Adipocyte (in vitro differentiated cells): ENCODE measurements around the gene SMC1B.

ENCODE experiments used
- DNase-seq: peaks from one replicate; pipeline ENCODE4 v3.0.0-alpha.2; 2015; ENCODE audit warnings: low read depth
- H3K27me3 ChIP-seq: replicated peaks from 2 replicates; pipeline ENCODE4 v1.7.0; 2013; ENCODE audit warnings: mild to moderate bottlenecking, low read length, moderate library complexity; ENCODE audit not compliant: control insufficient read depth, insufficient read depth
- H3K36me3 ChIP-seq: 2 replicates; pipeline ENCODE4 v1.7.0; 2013; ENCODE audit warnings: low read length, mild to moderate bottlenecking, moderate library complexity; ENCODE audit not compliant: control insufficient read depth, insufficient read depth, severe bottlenecking
- H3K4me1 ChIP-seq: 2 replicates; pipeline ENCODE4 v1.7.0; 2013; ENCODE audit warnings: mild to moderate bottlenecking, low read length, moderate library complexity; ENCODE audit not compliant: control insufficient read depth, insufficient read depth
- H3K4me3 ChIP-seq: 2 replicates; pipeline ENCODE4 v1.7.0; 2013; ENCODE audit warnings: mild to moderate bottlenecking, low read length, moderate library complexity
- H3K9ac ChIP-seq: 2 replicates; pipeline ENCODE4 v1.7.0; 2013; ENCODE audit warnings: mild to moderate bottlenecking, low read length, moderate library complexity
- H3K9me3 ChIP-seq: 2 replicates; pipeline ENCODE4 v1.7.0; 2013; ENCODE audit warnings: mild to moderate bottlenecking, low read length, moderate library complexity; ENCODE audit not compliant: control insufficient read depth

The SMC1B gene

DNA sequence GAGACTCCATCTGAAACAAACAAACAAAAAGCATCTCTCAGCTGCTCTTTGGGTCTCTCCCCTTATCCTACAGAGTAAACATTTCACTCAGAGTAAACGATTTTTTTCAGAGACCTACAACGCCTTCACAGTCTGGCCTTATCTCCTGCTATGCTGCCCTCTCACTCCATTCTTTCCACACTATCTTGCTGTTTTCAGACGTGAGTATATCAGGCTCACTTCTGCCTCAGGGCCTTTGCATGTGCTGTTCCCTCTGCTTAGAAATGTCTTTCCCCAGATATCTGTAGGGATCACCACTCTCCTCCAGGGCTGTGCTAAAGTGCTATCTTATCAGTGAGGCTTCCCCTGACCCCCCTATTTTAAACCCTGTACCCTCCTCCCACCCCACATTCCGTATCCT, 6.6 kb upstream of the SMC1B start:
- H3K27me3 ChIP-seq = no peaks in the 10 kb centered on the region
- H3K4me1 ChIP-seq = peaks cover under 1% of the 10 kb centered on the region
- no peak overlapping the region for H3K9ac ChIP-seq
- no peaks in the 10 kb centered on the region for H3K36me3 ChIP-seq
- no peak overlapping the region for H3K4me3 ChIP-seq
- DNase-seq = no peak
- H3K9me3 ChIP-seq = no peaks in the 10 kb centered on the region

DNA sequence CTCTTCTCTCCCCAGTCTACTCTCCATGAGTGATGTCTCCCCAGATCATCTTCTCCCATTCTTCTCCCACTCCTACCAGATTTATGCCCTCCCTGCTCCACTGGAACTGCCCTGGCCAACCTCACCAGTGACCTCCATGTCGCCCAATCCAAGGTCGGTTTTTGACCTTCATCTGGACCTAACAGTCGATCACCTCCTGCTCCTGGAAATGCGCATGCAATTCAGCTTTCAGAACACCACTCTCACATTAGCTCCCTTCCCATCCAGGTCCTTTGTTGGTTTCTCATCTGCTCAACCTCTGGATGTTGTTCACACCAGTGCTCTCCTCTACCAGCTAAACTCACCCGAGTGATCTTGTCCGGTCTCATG, 5.4 kb upstream of the SMC1B start:
- Histone ChIP-seq H3K36me3 (no peaks in the 10 kb centered on the region), H3K4me3 (no peak overlapping the region), H3K9ac (no peak overlapping the region), H3K9me3 (no peaks in the 10 kb centered on the region), H3K27me3 (no peaks in the 10 kb centered on the region), H3K4me1 (no peaks in the 10 kb centered on the region)
- no peak for DNase-seq

- no peak overlapping the region for H3K4me3 ChIP-seq
- no peak for DNase-seq
- H3K9ac ChIP-seq = no peak overlapping the region
- H3K27me3 ChIP-seq = no peaks in the 10 kb centered on the region
- H3K4me1 ChIP-seq = peaks cover 5% of the 10 kb centered on the region
- no peaks in the 10 kb centered on the region for H3K9me3 ChIP-seq
- no peaks in the 10 kb centered on the region for H3K36me3 ChIP-seq
Observed at GRCh38 chr22:45418056-45418769, 4.8 kb upstream of the SMC1B start.

DNA sequence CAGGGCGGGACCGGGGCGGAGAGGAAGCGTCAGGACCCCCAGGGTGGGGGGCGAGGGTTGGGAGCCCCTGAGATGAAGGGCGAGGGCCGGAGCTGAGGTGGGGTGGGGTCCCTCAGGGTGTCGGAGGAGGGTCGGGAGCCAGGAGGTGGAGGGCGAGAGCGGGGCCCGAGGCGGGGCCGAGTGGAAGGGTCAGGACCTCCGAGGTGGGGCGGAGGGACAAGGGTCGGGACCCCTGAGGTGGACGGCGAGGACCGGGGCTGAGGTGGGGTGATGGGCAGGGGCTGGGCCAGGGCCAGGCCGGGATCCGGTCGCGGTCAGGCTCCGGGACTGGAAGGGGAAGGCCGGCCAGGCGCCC, 409 bp downstream of the SMC1B start:
- H3K4me1 ChIP-seq = peaks cover 5% of the 10 kb centered on the region
- H3K9ac ChIP-seq = no peak overlapping the region
- no peaks in the 10 kb centered on the region for H3K36me3 ChIP-seq
- no peaks in the 10 kb centered on the region for H3K9me3 ChIP-seq
- no peaks in the 10 kb centered on the region for H3K27me3 ChIP-seq
- DNase-seq = no peak
- H3K4me3 ChIP-seq = peak overlapping the region; percentile 83

GRCh38 chr22:45407793-45408192, 5.6 kb downstream of the SMC1B start:
- Histone ChIP-seq H3K9me3 (no peaks in the 10 kb centered on the region), H3K4me3 (no peak overlapping the region)
- DNase-seq = no peak

DNA sequence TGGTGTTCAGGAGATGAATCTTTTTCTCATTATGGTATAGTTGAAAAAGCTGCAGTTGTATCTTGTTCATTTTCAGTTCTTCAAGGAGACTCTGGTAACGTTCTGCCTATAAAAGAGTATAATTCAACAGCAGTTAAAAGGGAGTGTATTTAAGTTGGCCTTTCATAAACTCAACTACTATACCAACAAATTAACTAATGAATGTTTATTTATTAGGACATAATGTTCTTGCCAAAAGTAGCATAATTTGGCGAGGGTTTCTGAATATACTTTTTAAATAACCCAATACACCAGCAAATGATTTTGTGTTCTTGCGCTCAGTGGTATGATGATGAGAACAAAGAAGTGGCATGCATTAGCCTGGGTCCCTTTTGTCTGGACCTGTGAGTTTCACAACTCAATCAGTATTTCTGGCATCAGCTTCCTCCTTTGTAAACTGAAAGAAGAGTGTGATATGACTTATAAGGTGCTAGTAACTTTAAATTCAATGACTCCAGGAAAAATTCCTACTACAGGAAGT, 10.9 kb downstream of the SMC1B start:
- DNase-seq = no peak
- no peaks in the 10 kb centered on the region for H3K4me1 ChIP-seq
- no peak overlapping the region for H3K9ac ChIP-seq
- no peaks in the 10 kb centered on the region for H3K9me3 ChIP-seq
- no peak overlapping the region for H3K4me3 ChIP-seq
- peaks cover 3% of the 10 kb centered on the region for H3K27me3 ChIP-seq
- no peaks in the 10 kb centered on the region for H3K36me3 ChIP-seq

More at GRCh38 chr22:45407793-45408192, 5.6 kb downstream of the SMC1B start:
- H3K4me1 ChIP-seq = no peaks in the 10 kb centered on the region
- H3K9ac ChIP-seq = no peak overlapping the region
- H3K36me3 ChIP-seq = no peaks in the 10 kb centered on the region
- no peaks in the 10 kb centered on the region for H3K27me3 ChIP-seq

- no peak overlapping the region for H3K9ac ChIP-seq
- H3K9me3 ChIP-seq = no peaks in the 10 kb centered on the region
- no peaks in the 10 kb centered on the region for H3K4me1 ChIP-seq
- H3K36me3 ChIP-seq = no peaks in the 10 kb centered on the region
- H3K4me3 ChIP-seq = no peak overlapping the region
- DNase-seq = no peak
- H3K27me3 ChIP-seq = peaks cover 3% of the 10 kb centered on the region
Observed at GRCh38 chr22:45399712-45400445, 13.5 kb downstream of the SMC1B start.

DNA sequence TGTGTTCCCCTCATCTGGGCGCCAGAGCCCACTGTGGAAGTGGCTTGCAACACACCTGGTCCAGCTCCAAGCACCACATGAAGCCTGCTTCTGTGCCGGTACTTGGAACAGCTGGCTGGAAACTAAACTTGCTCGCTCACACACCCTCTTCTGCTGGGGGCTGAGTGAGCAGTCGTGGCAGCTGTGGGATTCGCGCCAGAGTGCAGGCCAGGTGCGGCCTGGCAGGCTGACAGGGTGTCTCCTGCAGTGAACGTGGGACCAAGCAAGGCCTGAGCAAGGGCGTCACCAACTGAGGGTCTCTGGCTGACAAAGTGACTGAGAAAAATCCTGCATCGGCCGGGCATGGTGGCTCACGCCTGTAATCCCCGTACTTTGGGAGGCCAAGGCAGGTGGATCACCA, 15.2 kb downstream of the SMC1B start:
- H3K36me3 ChIP-seq = no peaks in the 10 kb centered on the region
- H3K4me1 ChIP-seq = no peaks in the 10 kb centered on the region
- no peak overlapping the region for H3K9ac ChIP-seq
- H3K9me3 ChIP-seq = no peaks in the 10 kb centered on the region
- no peak overlapping the region for H3K4me3 ChIP-seq
- H3K27me3 ChIP-seq = peaks cover 3% of the 10 kb centered on the region
- DNase-seq = no peak

DNA sequence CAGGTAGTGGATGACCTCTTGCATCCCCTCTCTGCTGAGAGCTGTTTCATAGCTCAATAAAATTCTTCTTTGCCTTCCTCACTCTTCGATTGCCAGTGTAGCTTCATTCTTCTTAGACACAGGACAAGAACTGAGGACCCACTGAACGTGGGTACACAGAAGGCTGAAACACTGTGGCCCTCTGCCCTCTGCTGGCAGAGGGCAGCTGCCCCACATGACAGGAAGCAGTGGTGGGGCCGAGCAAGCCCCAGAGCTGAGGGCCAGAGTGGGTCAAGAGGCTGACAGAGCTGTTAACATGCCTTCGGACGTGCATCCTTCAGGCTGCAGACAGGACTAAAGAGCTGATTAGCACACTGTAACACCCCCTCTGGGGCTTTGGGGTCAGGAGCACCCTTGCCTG, 15.6 kb downstream of the SMC1B start:
- no peak for DNase-seq
- no peaks in the 10 kb centered on the region for H3K4me1 ChIP-seq
- no peaks in the 10 kb centered on the region for H3K36me3 ChIP-seq
- peaks cover 3% of the 10 kb centered on the region for H3K27me3 ChIP-seq
- no peaks in the 10 kb centered on the region for H3K9me3 ChIP-seq
- H3K4me3 ChIP-seq = no peak overlapping the region
- H3K9ac ChIP-seq = no peak overlapping the region

DNA sequence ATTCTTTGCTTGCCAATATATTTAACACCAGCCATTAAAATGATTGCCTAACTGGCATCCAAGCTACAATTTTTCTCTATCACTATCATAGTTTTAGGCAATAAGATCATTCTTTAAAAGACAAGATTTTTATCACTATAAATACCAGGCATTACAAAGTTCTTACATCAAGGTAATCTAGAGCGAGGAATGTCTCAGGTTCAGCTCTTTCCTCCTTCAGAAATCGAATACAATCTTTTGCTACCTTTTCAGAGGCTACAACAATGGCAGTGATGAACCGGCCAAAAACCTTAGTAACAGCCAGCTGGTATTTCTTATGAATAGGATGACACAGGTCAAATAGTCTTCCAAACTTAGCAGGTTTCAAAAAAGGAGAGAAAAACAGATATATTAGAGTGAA, 23.9 kb downstream of the SMC1B start:
- H3K9me3 ChIP-seq = no peaks in the 10 kb centered on the region
- H3K4me3 ChIP-seq = no peak overlapping the region
- no peaks in the 10 kb centered on the region for H3K4me1 ChIP-seq
- no peaks in the 10 kb centered on the region for H3K36me3 ChIP-seq
- no peak overlapping the region for H3K9ac ChIP-seq
- no peak for DNase-seq
- H3K27me3 ChIP-seq = no peaks in the 10 kb centered on the region

DNA sequence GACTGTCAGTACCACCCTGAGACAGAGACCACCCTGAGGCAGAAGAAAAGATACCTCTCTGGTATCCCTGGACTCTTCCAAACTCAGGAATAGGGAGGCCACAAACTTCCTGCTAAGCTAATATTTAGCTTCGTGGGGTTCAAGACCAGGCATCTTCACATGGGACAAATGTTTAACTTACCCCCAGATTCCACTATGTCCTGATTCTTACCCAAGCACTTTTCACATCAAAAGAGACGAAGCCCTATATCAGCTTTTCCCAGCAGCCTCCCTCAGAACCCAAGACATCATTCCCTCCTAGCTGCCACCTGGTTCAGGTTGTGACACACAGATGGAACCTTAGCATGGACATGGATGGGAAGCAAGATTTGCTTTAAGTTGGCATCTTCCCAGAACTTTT, 32.1 kb downstream of the SMC1B start:
- Histone ChIP-seq H3K27me3 (no peaks in the 10 kb centered on the region), H3K4me3 (no peak overlapping the region), H3K9me3 (no peaks in the 10 kb centered on the region), H3K36me3 (no peaks in the 10 kb centered on the region), H3K9ac (no peak overlapping the region), H3K4me1 (no peaks in the 10 kb centered on the region)
- no peak for DNase-seq
